K562 (cell line): ENCODE measurements around the gene KNSTRN. TPM values are rescaled to one million over a fixed set of nuclear protein-coding genes. Genes with fewer than 3 reads are reported as not detected.
A peak's percentile ranks its signal among the peaks of the same experiment; 100 is the strongest.

Source experiments
- ARHGAP35 ChIP-seq: fragments of 450-650 bp; IDR thresholded peaks from 2 replicates; pipeline ENCODE4 v1.6.1; 2018; ENCODE audit not compliant: partially characterized antibody
- HCFC1 ChIP-seq: IDR thresholded peaks from 2 replicates; pipeline ENCODE4 v1.6.1; 2012; ENCODE audit warnings: low read depth, low read length, improper control_type of control experiment
- LARP7 ChIP-seq: fragments of 450-650 bp; IDR thresholded peaks from 2 replicates; pipeline ENCODE4 v1.6.1; 2016
- MEIS2 ChIP-seq: fragments of 450-650 bp; IDR thresholded peaks from 2 replicates; pipeline ENCODE4 v1.6.1; 2014; ENCODE audit warnings: mild to moderate bottlenecking; ENCODE audit not compliant: partially characterized antibody
- PPARD ChIP-seq: fragments of 250-450 bp; sonication (Bioruptor Pico); IDR thresholded peaks from 2 replicates; pipeline ENCODE4 v1.8.0; 2022; ENCODE audit warnings: inconsistent platforms, mild to moderate bottlenecking, moderate library complexity
- TGIF2 ChIP-seq: sonication (generic); formaldehyde crosslinking; IDR thresholded peaks from 2 replicates; pipeline ENCODE4 v1.8.1; 2022; ENCODE audit warnings: mild to moderate bottlenecking, missing genetic modification reagents, moderate library complexity
- ZNF431 ChIP-seq: sonication (generic); formaldehyde crosslinking; IDR thresholded peaks from 2 replicates; pipeline ENCODE4 v1.8.0; 2022; ENCODE audit warnings: mild to moderate bottlenecking, missing genetic modification reagents
- ZNF699 ChIP-seq: fragments of 250-450 bp; sonication (Bioruptor Pico); IDR thresholded peaks from 2 replicates; pipeline ENCODE4 v1.8.0; 2021; ENCODE audit warnings: mild to moderate bottlenecking, moderate library complexity; ENCODE audit not compliant: insufficient replicate concordance
- polyA plus RNA-seq, 8 experiments: library from polyadenylated mRNA; depleted of rRNA in 4 of 8; stranded (reverse) in 5 of 8; unstranded in 3 of 8; fragments of >200 nt; fragmentation: Nextera tagmentation in 2 of 8; fragmentation: Illumina TruSeq in 1 of 8; extraction: Ambion mirVana in 2 of 8; extraction: Trizol in 1 of 8; gene quantifications; 2 replicates each; pipeline versions ENCODE4 v1.2.1 to v1.2.3, GENCODE V29; 2011 to 2014; ENCODE audit warnings: inconsistent platforms in 1 of 8, missing spikeins in 1 of 8
- total RNA-seq, 7 experiments: library from RNA; depleted of rRNA in 6 of 7; stranded (reverse); fragments of >200 nt in 6 of 7; fragmentation: Illumina TruSeq in 2 of 7; extraction: Trizol in 2 of 7; gene quantifications; 2 replicates each; pipeline versions ENCODE4 v1.2.1 to v1.2.3, GENCODE V29; 2011 to 2021; ENCODE audit warnings: low replicate concordance in 1 of 7
- TF ChIP-seq, protein P1 (sequence below): fragments of 250-450 bp; sonication (Bioruptor Pico); IDR thresholded peaks from 2 replicates; pipeline ENCODE4 v1.4.0; 2020
- TF ChIP-seq, protein P2 (sequence below), 2 experiments: fragments of 450-650 bp in 1 of 2; sonication (generic) in 1 of 2; formaldehyde crosslinking in 1 of 2; IDR thresholded peaks in 1 of 2; conservative IDR thresholded peaks in 1 of 2; 2 replicates each; pipeline versions ENCODE4 v1.6.1 to v1.8.1; 2016 to 2023; ENCODE audit warnings: mild to moderate bottlenecking in 2 of 2, moderate library complexity in 2 of 2, inconsistent platforms in 1 of 2, missing genetic modification reagents in 1 of 2
- TF ChIP-seq, protein P3 (sequence below): fragments of 150-350 bp; IDR thresholded peaks from 2 replicates; pipeline ENCODE4 v1.6.1; 2014; ENCODE audit warnings: low read depth, mild to moderate bottlenecking, low read length, borderline replicate concordance
- TF ChIP-seq, protein P4 (sequence below): fragments of 450-650 bp; IDR thresholded peaks from 2 replicates; pipeline ENCODE4 v1.6.1; 2016; ENCODE audit warnings: missing biosample characterization, missing genetic modification characterization

KNSTRN gene
- total and polyA plus RNA-seq, 9 of the 15 experiments (the other 6 are each of a cell fraction or from before 2014, with no cell fraction given): 48.7 to 88.2 (median 66.3) TPM

DNA sequence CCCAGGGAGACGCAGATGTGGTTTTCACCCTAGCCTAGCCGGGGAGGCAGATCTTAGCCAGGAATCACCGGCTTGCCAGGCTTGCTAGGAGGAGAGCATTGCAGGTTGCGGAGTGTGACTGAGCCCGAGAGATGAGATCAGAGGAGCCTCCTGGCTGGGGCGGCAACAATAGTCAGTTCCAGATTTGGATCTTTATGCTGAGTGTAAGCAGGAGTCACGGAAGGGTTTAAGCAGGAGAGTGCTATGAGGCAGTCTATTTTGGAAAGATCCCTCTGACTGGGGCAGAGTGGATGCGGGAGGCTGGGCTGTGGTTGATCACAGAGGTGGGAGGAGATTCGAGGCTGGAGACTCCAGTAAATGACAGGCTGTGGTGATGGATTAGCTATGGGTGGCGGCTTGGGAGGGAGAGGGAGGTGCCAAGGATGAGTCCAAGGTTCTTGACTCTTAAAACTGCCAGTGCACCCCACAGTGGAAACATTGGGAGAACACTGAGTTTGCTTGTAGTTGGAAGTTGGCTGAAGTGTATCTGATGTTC, 47.8 kb downstream of the KNSTRN start (continued):
- TF ChIP-seq, protein P1, sequence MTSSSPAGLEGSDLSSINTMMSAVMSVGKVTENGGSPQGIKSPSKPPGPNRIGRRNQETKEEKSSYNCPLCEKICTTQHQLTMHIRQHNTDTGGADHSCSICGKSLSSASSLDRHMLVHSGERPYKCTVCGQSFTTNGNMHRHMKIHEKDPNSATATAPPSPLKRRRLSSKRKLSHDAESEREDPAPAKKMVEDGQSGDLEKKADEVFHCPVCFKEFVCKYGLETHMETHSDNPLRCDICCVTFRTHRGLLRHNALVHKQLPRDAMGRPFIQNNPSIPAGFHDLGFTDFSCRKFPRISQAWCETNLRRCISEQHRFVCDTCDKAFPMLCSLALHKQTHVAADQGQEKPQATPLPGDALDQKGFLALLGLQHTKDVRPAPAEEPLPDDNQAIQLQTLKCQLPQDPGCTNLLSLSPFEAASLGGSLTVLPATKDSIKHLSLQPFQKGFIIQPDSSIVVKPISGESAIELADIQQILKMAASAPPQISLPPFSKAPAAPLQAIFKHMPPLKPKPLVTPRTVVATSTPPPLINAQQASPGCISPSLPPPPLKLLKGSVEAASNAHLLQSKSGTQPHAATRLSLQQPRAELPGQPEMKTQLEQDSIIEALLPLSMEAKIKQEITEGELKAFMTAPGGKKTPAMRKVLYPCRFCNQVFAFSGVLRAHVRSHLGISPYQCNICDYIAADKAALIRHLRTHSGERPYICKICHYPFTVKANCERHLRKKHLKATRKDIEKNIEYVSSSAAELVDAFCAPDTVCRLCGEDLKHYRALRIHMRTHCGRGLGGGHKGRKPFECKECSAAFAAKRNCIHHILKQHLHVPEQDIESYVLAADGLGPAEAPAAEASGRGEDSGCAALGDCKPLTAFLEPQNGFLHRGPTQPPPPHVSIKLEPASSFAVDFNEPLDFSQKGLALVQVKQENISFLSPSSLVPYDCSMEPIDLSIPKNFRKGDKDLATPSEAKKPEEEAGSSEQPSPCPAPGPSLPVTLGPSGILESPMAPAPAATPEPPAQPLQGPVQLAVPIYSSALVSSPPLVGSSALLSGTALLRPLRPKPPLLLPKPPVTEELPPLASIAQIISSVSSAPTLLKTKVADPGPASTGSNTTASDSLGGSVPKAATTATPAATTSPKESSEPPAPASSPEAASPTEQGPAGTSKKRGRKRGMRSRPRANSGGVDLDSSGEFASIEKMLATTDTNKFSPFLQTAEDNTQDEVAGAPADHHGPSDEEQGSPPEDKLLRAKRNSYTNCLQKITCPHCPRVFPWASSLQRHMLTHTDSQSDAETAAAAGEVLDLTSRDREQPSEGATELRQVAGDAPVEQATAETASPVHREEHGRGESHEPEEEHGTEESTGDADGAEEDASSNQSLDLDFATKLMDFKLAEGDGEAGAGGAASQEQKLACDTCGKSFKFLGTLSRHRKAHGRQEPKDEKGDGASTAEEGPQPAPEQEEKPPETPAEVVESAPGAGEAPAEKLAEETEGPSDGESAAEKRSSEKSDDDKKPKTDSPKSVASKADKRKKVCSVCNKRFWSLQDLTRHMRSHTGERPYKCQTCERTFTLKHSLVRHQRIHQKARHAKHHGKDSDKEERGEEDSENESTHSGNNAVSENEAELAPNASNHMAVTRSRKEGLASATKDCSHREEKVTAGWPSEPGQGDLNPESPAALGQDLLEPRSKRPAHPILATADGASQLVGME: no peak
- TF ChIP-seq, protein P2, sequence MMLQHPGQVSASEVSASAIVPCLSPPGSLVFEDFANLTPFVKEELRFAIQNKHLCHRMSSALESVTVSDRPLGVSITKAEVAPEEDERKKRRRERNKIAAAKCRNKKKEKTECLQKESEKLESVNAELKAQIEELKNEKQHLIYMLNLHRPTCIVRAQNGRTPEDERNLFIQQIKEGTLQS (IDR thresholded peaks at IDR 0.05): peak; percentile 49
- TF ChIP-seq, protein P2 (CRISPR knock-in tag; conservative IDR thresholded peaks at IDR 0.05): no peak
- TF ChIP-seq ARHGAP35: no peak
- no peak for TF ChIP-seq LARP7
- TF ChIP-seq PPARD (CRISPR knock-in tag): no peak
- TF ChIP-seq HCFC1: no peak
- no peak for TF ChIP-seq TGIF2 (CRISPR knock-in tag)
- TF ChIP-seq, protein P3, sequence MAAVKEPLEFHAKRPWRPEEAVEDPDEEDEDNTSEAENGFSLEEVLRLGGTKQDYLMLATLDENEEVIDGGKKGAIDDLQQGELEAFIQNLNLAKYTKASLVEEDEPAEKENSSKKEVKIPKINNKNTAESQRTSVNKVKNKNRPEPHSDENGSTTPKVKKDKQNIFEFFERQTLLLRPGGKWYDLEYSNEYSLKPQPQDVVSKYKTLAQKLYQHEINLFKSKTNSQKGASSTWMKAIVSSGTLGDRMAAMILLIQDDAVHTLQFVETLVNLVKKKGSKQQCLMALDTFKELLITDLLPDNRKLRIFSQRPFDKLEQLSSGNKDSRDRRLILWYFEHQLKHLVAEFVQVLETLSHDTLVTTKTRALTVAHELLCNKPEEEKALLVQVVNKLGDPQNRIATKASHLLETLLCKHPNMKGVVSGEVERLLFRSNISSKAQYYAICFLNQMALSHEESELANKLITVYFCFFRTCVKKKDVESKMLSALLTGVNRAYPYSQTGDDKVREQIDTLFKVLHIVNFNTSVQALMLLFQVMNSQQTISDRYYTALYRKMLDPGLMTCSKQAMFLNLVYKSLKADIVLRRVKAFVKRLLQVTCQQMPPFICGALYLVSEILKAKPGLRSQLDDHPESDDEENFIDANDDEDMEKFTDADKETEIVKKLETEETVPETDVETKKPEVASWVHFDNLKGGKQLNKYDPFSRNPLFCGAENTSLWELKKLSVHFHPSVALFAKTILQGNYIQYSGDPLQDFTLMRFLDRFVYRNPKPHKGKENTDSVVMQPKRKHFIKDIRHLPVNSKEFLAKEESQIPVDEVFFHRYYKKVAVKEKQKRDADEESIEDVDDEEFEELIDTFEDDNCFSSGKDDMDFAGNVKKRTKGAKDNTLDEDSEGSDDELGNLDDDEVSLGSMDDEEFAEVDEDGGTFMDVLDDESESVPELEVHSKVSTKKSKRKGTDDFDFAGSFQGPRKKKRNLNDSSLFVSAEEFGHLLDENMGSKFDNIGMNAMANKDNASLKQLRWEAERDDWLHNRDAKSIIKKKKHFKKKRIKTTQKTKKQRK: no peak
- TF ChIP-seq MEIS2: peak; percentile 98
- no peak for TF ChIP-seq ZNF431 (CRISPR knock-in tag)
- TF ChIP-seq ZNF699: no peak
- TF ChIP-seq, protein P4, sequence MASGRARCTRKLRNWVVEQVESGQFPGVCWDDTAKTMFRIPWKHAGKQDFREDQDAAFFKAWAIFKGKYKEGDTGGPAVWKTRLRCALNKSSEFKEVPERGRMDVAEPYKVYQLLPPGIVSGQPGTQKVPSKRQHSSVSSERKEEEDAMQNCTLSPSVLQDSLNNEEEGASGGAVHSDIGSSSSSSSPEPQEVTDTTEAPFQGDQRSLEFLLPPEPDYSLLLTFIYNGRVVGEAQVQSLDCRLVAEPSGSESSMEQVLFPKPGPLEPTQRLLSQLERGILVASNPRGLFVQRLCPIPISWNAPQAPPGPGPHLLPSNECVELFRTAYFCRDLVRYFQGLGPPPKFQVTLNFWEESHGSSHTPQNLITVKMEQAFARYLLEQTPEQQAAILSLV (tag): no peak
